Measurements from ENCODE around the gene SUCLG2.

Gene SUCLG2

DNA sequence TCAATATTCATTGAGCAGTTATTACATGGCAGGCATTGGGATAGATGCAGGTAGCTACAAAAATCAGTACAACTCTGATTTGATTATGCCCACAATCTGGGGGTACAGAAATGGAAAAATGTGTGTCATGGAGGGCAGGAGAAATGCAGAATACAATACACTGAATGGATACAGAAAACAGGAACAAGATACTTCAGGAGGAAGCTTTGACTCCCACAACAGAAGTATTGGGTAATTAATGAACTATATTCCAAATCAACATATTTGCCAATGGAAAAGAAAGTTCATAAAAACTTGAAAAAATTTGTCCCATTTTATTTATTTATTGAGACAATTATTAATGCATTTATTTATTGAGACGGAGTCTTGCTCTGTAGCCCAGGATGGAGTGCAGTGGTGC, 207.0 kb downstream of the SUCLG2 start:
- DNase-seq, result no peak
- in situ Hi-C loops (cut with HindIII; ENCODE audit: low pct_ligation_motif_present, low pct_unique_long_range_greater_than_20kb, low sequenced_read_pairs), result no loop called here

DNA sequence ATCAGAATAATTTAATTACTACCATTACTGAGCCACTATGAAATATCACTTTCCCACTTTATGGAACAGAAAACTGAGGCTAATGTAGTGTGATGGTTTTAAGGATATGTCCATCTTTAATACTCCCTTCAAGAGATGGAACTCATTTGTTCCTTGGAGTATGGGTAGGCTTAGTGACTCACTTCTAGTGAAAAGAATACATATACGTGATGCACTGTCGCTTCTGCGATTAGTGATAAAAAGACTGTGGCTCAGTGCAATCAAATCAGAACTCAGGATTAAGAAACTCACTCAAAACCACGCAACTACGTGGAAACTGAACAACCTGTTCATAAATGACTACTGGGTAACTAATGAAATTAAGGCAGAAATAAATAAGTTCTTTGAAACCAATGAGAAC, 216.6 kb downstream of the SUCLG2 start:
- DNase-seq, result no peak
- in situ Hi-C loops (cut with HindIII; ENCODE audit: low pct_ligation_motif_present, low pct_unique_long_range_greater_than_20kb, low sequenced_read_pairs), result no loop called here

DNA sequence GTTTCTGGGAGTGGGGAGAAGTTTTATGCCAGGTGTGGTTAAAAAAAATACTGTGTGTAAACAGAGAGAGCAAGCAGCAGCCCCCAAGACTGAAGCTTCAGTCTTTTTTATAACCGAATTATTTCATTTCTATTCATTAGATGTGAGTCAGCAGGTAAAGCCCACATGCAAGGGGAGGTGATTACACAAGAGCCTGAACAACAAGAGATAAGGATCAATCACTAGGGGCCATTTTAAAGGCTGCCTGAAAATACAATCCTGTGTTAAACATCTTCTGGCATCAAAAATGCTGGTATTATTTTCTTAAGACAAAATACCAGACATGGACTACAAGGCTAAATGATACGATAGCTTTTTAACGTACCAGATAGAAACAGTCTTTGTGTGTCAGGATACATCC, 217.3 kb downstream of the SUCLG2 start:
- in situ Hi-C loops (cut with HindIII; ENCODE audit: low pct_ligation_motif_present, low pct_unique_long_range_greater_than_20kb, low sequenced_read_pairs), result no loop called here
- DNase-seq, result no peak

DNA sequence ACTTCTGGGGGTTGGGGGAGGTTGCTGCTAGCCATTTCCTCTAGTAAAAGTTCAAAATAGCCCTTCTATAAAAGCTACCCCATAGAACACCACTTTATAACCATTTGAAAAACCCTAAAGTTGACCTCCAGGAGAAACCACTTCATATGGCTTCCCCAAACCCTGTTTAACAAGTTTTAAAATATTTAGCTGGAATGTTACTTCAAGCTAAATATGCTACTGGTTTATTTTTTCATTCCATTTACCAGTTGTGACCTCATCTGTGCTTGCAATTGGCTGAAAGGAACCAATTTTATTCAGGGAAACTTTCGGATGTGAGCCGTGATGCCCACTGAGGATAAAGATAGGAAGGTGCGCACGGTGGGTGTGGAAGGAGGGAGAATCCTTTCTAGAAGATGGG, 221.3 kb downstream of the SUCLG2 start:
- in situ Hi-C loops (cut with HindIII; ENCODE audit: low pct_ligation_motif_present, low pct_unique_long_range_greater_than_20kb, low sequenced_read_pairs), result no loop called here
- no peak for DNase-seq

DNA sequence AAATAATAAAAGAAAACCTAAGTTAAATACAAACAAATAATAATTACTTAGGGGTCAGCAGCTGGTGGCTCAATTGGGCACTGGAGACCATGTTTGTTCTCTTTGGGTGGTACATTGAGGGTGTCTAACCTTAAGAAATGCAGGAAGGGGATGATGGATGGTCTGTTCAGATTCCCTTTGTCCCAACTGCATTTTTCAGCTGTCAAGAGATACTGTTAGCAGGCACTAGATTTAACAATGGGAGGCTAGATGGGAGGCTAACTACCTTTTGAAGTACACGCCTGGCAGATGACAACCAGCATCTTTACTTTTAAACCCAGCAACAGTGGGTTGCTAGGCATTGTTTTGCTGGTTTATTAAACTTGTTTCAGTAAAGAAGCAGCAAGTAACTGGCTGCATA, 222.5 kb downstream of the SUCLG2 start:
- in situ Hi-C loops (cut with HindIII; ENCODE audit: low pct_ligation_motif_present, low pct_unique_long_range_greater_than_20kb, low sequenced_read_pairs), result no loop called here

DNA sequence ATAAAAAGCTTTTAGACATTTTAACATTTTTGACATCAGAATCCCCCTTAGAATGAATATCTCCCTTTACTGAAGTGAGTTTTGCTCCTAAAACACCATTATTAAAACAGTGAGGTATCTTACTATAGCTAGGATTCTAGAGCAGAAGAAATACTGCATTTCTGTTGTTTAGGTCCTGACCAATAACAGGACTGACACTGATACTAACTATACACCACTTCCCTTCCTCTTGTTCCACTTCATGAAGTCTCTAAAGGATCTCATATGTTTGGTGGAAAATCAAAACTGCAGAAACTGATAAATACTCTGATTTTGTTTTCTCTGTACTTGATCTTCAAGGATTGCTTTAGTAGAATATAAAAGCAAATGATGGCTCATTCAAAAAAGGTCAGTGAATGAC, 230.7 kb downstream of the SUCLG2 start:
- in situ Hi-C loops (cut with HindIII; ENCODE audit: low pct_ligation_motif_present, low pct_unique_long_range_greater_than_20kb, low sequenced_read_pairs), result no loop called here
- no peak for DNase-seq

More for the DNA sequence above, 222.5 kb downstream of the SUCLG2 start:
- DNase-seq, result no peak

DNA sequence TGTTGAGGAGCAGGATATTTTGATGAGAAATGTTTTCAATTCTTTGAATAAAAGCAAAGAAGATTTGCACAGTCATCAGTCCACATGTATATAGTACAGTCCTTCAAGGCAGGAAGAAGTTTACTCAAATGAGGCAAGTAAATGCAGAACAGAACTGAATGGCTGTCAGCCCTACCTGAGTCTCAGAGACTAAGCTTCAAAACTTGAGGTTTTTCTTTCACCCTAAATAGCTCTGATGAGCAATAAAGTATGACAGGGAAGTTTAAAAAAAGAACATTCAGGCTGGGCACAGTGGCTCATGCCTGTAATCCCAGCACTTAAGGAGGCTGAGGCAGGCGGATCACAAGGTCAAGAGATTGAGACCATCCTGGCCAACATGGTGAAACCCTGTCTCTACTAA, 232.5 kb downstream of the SUCLG2 start:
- no peak for DNase-seq
- in situ Hi-C loops (cut with HindIII; ENCODE audit: low pct_ligation_motif_present, low pct_unique_long_range_greater_than_20kb, low sequenced_read_pairs), result no loop called here

DNA sequence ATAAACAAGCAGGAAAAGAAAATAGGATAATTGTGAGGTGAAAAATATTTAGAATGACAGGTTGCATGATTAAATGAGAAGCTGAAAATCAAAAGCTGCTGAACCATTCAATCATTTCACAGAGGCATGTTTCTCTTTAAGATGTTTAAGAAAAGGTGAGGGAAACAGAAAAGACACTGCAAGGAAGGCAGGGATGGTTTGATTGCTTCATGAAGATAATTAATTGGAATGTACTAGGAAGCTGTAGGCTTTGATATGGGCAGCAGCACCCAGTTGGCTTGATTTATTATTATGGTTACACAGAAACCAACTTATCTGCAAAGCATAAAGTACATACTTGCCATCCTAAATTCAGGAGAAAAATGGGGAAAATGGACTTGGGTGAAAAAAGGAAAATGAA, 234.6 kb downstream of the SUCLG2 start:
- in situ Hi-C loops (cut with HindIII; ENCODE audit: low pct_ligation_motif_present, low pct_unique_long_range_greater_than_20kb, low sequenced_read_pairs), result no loop called here
- DNase-seq, result no peak

DNA sequence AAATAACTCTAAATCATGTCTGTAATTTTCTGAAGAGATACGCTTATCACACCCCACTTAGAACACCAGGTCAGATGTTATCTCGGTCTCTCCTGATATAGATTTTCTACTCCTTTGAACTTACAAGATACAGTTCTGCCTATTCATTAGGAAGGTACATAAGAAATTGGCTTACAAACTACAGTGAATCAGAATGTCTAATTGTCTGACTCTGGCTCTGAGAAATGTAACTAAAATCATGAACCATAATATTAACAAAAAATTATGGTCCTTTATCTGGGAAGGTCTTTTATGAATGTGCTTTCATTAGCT, 235.2 kb downstream of the SUCLG2 start:
- DNase-seq, result no peak
- in situ Hi-C loops (cut with HindIII; ENCODE audit: low pct_ligation_motif_present, low pct_unique_long_range_greater_than_20kb, low sequenced_read_pairs), result no loop called here

DNA sequence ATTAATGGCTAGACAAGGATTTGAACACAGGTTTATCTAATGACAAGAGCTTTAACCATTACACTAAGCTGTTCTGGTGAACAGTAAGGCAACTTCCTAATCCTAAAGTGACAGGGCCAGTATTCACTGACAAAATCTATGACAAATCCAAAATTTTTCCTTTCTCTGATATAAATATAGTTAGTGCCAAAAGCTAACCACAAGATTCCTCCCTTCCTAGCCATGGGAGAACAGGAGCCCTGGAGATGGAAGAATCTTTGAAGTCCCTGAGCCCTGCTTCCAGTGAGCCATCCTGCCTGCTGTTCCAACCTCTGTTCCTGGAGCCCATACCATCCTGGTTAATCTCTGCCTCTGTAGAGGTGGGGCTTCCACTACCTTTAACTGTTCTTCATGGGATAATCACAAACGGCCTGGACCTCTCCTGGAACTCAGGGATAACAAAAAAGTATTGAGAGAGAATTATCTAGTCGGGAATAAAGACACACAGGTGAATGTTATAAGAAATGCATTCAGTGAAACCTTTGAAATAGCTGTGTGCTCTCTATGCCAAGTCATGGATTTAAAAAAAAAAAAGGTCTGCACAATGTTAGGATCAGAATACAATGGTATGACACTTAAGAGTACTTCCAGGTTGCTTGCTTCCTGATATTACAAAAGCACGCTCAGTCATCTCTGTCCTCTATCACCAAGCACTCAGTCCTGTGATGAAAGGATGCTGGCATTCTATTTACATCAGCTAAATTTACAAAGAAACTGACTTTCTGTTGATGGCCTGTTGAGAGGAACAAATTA, 235.8 kb downstream of the SUCLG2 start:
- no peak for DNase-seq
- in situ Hi-C loops (cut with HindIII; ENCODE audit: low pct_ligation_motif_present, low pct_unique_long_range_greater_than_20kb, low sequenced_read_pairs), result no loop called here

DNA sequence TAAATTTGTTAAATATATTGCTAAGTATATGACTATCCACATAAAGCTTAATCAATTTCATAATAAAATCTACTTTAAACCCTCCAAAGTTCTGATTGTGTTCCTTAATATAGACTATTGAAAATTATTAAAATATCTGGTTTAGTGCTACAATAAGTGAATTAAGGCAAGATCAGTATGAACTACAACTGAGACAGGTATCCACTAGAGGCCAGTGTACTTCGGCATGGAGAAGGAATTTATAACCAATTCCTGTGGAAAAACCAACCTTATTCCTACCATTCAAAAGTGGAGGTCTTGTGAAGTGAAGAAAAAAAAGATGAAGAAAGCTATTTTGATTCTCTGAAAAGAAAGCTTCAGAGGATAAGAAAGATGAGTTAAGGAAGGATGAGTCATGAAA, 237.7 kb downstream of the SUCLG2 start:
- in situ Hi-C loops (cut with HindIII; ENCODE audit: low pct_ligation_motif_present, low pct_unique_long_range_greater_than_20kb, low sequenced_read_pairs), result no loop called here
- DNase-seq, result no peak

DNA sequence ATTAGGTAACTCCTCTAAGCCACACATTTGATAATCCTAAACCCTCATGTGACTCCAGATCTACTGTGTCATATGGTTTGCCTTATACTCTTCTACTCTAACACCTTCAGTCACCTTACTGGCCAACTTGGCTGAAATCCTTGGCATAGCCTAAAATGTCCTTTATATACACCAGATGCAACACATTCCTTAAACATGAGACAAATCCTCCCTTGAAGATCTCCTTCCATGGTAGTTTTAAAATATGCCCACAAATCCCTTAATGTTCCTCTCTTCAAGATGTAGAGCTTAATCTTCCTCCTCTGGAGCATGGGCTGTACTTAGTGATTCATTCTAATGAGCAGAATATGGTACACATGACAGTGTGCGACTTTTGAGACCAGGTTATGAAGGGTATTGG, 238.9 kb downstream of the SUCLG2 start:
- no peak for DNase-seq
- in situ Hi-C loops (cut with HindIII; ENCODE audit: low pct_ligation_motif_present, low pct_unique_long_range_greater_than_20kb, low sequenced_read_pairs), result no loop called here

DNA sequence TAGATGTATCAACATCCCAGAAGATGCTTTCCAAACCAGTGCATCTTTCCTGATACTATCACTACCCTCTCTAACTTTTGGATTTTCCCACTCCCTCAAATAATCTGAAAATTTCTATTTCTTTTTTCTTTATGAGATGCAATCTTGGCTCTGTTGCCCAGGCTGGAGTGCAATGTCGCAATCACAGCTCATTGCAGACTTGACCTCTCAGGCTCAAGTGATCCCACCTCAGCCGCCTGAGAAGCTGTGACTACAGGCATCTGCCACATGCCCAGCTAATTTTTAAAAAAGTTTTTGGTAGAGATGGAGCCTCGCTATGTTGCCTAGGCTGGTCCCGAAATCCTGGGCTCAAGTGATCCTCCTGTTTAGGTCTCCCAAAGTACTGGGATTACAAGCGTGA, 239.7 kb downstream of the SUCLG2 start:
- no peak for DNase-seq
- in situ Hi-C loops (cut with HindIII; ENCODE audit: low pct_ligation_motif_present, low pct_unique_long_range_greater_than_20kb, low sequenced_read_pairs), result no loop called here

DNA sequence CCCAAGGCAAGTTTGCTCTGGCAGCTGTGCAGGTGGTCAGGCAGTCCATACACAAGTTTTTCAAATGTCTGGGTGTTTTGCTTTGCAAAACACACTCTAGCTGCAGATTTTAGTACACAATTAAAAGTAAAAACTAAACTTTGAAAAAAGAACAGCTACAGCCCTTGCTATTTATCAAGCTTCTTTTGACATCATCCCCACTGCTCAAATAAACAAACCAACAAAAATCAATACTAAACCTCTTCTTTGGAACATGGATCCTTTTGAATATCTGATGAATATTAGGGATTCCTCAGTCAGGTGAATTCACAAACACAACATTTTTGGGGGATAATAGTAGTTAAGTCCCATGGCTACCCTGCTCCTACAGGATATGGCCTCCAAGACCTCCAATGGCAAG, 249.2 kb downstream of the SUCLG2 start:
- in situ Hi-C loops (cut with HindIII; ENCODE audit: low pct_ligation_motif_present, low pct_unique_long_range_greater_than_20kb, low sequenced_read_pairs), result no loop called here

DNA sequence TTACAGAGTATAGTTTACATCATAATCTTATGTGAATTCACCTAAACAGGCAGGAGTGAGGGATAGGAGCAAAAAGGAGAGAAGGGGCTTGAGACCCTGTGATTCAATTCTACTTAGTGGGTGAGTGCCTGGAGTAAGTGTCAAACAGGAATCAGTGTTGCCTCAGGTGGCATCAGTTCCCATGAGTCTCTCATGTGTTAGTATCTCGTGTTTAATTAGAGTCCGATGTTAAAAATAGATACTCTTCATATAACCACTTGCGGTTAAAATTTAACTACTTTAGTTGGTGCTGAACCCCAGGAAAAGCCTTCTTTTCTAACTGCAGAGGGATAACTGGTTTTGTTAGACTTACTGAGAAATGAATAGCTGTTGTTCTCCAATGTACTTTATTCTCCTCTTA, 251.5 kb downstream of the SUCLG2 start:
- no peak for DNase-seq
- in situ Hi-C loops (cut with HindIII; ENCODE audit: low pct_ligation_motif_present, low pct_unique_long_range_greater_than_20kb, low sequenced_read_pairs), result no loop called here

More for the DNA sequence above, 249.2 kb downstream of the SUCLG2 start:
- no peak for DNase-seq

DNA sequence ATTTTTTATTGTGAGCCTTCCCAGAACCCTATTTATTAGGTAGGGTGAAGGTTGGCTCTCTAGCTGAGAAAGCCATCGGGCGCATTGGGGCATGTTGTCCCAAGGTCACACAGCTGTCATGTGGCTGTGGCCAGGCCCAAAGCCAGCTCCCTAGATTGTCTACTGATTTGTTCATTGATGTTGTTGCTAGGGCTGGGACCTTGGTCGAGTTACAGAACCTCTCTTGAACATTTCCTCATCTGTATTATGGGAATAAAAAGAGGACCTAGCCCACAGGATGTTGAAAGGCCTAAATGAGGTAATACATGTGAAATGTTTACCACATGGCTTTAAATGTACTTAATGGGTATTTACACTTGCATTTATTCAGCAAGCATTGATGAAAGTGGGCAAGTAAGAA, 252.5 kb downstream of the SUCLG2 start:
- DNase-seq, result no peak
- in situ Hi-C loops (cut with HindIII; ENCODE audit: low pct_ligation_motif_present, low pct_unique_long_range_greater_than_20kb, low sequenced_read_pairs), result no loop called here

DNA sequence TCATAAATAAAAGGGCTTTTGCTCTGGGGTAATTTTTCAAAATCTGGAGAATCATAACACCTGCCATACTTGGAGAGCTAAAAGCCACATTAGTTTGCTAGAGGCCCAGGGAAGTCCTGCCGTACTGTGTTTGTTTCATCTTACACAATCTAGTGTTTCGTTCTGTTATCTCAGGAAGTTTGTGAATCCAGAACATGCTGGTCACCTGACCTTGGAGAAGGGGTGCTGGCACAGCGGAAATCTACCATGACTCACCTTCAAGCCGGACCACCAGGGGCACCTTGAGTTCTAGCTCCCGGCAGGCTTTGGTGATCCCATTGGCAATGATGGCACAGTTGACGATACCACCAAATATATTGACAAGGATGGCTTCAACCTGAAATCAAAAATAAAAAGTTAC, 253.9 kb downstream of the SUCLG2 start:
- in situ Hi-C loops (cut with HindIII; ENCODE audit: low pct_ligation_motif_present, low pct_unique_long_range_greater_than_20kb, low sequenced_read_pairs), result no loop called here
- DNase-seq, result no peak

DNA sequence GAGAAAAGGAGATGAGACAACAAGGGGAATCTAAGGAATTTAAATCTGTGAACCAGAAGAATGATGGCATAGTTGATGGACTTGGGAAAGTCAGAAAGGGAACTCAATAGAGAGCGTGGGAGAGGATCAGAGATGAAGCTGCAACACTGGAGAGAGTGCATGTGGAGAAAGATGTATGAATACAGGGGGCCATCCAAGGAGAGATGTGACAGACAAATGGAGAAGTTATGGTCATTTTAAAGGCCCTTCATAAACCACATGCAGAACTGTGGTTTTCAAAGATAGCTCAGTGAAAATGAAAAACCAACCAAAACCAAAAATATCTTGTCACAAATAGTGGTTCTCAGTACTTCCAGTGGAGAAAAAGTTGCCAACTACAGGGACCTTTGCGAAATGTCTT, 265.2 kb downstream of the SUCLG2 start:
- in situ Hi-C loops (cut with HindIII; ENCODE audit: low pct_ligation_motif_present, low pct_unique_long_range_greater_than_20kb, low sequenced_read_pairs), result no loop called here
- no peak for DNase-seq

DNA sequence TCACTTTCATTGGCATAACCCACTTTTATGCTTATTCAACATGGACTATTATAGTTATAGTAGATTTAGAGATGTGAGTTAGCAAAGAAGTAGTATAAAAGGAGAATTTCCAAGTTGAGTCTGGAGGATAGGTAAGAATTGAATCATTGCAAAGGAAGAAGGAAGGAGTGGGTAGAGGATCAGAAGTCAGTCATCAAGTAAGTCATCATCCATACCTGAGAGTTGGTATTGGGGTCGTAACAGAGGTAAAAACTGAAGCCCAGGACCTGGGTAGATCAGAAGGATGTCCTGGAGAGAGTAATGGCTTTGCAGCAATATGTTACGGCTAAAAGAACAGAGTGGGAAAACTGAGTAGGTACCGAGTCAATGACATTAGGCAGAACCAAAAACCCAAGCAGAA, 265.7 kb downstream of the SUCLG2 start:
- in situ Hi-C loops (cut with HindIII; ENCODE audit: low pct_ligation_motif_present, low pct_unique_long_range_greater_than_20kb, low sequenced_read_pairs), result no loop called here
- DNase-seq, result no peak

DNA sequence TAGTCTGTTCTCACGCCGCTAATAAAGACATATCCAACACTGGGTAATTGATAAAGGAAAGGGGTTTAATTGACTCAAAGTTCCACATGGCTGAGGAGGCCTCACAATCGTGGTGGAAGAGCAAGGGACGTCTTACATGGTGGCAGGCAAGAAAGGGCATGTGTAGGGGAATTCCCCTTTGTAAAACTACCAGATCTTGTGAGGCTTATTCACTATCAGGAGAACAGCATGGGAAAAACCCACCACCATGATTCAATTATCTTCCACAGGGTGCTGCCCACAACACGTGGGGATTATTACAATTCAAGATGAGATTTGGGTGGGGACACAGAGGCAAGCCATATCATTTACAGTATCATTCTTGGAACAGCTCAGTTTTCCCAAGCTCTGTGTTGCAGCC, 268.0 kb downstream of the SUCLG2 start:
- DNase-seq, result no peak
- in situ Hi-C loops (cut with HindIII; ENCODE audit: low pct_ligation_motif_present, low pct_unique_long_range_greater_than_20kb, low sequenced_read_pairs), result no loop called here

All from ACHN (cell line).